Mucosa of descending colon (tissue), 3 donors: ENCODE results near the gene XPO1. TPM values are rescaled to one million over a fixed set of nuclear protein-coding genes. Genes with fewer than 3 reads are reported as not detected.
A peak's percentile ranks its signal among the peaks of the same experiment; 100 is the strongest.

Source experiments
- ATAC-seq: fragments of 200-7000 bp; cut with Tn5 transposase; one replicate; pipeline ENCODE4 v1.9.1; 2020; ENCODE audit warnings: mild to moderate bottlenecking, moderate library complexity
- DNase-seq, 3 donors: peaks; one replicate each; pipeline ENCODE4 v3.0.0-alpha.2; 2020
- H3K36me3 ChIP-seq: fragments of 200-600 bp; one replicate; pipeline ENCODE4 v1.8.0; 2021; ENCODE audit warnings: low read depth, mild to moderate bottlenecking
- H3K4me1 ChIP-seq: fragments of 200-600 bp; one replicate; pipeline ENCODE4 v1.8.0; 2021; ENCODE audit warnings: low read depth, mild to moderate bottlenecking
- H3K4me3 ChIP-seq: fragments of 200-600 bp; one replicate; pipeline ENCODE4 v1.8.0; 2021; ENCODE audit warnings: mild to moderate bottlenecking
- H3K9me3 ChIP-seq: fragments of 200-600 bp; one replicate; pipeline ENCODE4 v1.8.0; 2021; ENCODE audit warnings: mild to moderate bottlenecking
- intact Hi-C, 2 donors: fragments of 100-400 bp; cut with DNase I in 1 of 2; cut with micrococcal nuclease in 1 of 2; formaldehyde crosslinking; loops; one replicate each; pipeline versions ENCODE4 v1.11.0 to v1.11.1; 2022; cut with DNase I, micrococcal nuclease
- total RNA-seq, 3 donors: library from RNA; stranded (reverse); fragmentation: NEBNext Ultra II Directional in 2 of 3; extraction: Animal tissue kit (Norgen Biotek cat#: 25700) in 2 of 3; gene quantifications; one replicate each; pipeline versions ENCODE4 v1.2.1 to v1.2.4, GENCODE V29; 2021 to 2023
- TF ChIP-seq, protein P1 (sequence below): fragments of 200-600 bp; IDR thresholded peaks from one replicate; pipeline ENCODE4 v1.8.0; 2022; ENCODE audit warnings: antibody characterized with exemption, mild to moderate bottlenecking
- donor health status: DM: no; HTN: no; CAD: no; lungs with moderate emphysema.
- donor health status: DM: no; HTN: no; CAD: no.
- donor health status: DM: no; HTN: yes; CAD: no.

Gene XPO1
- total RNA-seq, 3 donors from 2014 or later: 76.8 to 94.1 (median 87.5) TPM

- ATAC-seq (no peak), DNase-seq (no peak)
- Histone ChIP-seq H3K4me3 (no peak overlapping the region), H3K9me3 (no peaks in the 10 kb centered on the region), H3K36me3 (no peaks in the 10 kb centered on the region), H3K4me1 (peaks cover 14% of the 10 kb centered on the region)
- intact Hi-C loops: no loop called here
- TF ChIP-seq, protein P1, sequence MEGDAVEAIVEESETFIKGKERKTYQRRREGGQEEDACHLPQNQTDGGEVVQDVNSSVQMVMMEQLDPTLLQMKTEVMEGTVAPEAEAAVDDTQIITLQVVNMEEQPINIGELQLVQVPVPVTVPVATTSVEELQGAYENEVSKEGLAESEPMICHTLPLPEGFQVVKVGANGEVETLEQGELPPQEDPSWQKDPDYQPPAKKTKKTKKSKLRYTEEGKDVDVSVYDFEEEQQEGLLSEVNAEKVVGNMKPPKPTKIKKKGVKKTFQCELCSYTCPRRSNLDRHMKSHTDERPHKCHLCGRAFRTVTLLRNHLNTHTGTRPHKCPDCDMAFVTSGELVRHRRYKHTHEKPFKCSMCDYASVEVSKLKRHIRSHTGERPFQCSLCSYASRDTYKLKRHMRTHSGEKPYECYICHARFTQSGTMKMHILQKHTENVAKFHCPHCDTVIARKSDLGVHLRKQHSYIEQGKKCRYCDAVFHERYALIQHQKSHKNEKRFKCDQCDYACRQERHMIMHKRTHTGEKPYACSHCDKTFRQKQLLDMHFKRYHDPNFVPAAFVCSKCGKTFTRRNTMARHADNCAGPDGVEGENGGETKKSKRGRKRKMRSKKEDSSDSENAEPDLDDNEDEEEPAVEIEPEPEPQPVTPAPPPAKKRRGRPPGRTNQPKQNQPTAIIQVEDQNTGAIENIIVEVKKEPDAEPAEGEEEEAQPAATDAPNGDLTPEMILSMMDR: no peak
Observed at GRCh38 chr2:61530749-61531148, 7.4 kb downstream of the XPO1 start.

DNA sequence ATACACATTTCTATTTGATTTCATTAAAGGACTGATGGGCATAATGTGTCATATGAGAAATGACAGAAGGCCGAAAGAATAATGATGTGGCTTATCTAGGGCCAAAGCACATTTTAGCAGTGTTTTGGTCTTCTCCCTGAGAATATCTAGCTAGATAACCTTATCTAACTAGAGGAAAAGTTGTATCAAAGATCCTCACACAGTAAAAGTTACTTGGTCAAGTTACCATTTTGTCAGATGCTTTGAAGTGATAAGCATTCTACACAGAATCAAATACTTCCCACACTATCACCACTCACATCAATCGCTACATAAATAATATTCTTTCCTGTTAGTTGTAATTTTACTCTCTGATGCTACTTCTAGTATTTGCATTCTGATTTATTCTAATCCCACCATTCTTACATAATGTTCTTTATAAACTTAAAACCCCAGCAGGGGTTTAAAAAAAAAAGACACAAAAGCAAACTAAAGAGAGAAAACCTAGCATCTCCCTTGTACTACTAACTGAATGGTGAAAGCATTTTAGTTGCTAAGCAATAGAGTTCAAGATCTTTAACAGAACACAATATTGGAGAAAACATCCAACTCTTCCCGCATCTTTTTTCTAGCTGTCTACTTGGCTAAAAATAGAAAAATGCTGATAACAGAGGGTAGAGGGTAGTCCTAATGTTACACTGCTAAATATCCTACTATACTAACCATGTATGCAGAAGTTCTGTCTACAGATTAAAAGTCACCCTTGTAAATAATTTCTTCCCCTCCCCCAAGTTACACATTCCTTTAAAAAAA is 8.0 kb downstream of the XPO1 start:
- intact Hi-C loops: no loop called here
- DNase-seq (no peak), ATAC-seq (no peak)
- H3K9me3 ChIP-seq: no peaks in the 10 kb centered on the region
- H3K4me3 ChIP-seq: no peak overlapping the region
- peaks cover 9% of the 10 kb centered on the region for H3K4me1 ChIP-seq
- TF ChIP-seq, protein P1: no peak
- no peaks in the 10 kb centered on the region for H3K36me3 ChIP-seq

GRCh38 chr2:61520261-61520660 is 17.9 kb downstream of the XPO1 start:
- H3K4me3 ChIP-seq: no peak overlapping the region
- no peak for ATAC-seq
- no peaks in the 10 kb centered on the region for H3K9me3 ChIP-seq
- DNase-seq: no peak
- no peaks in the 10 kb centered on the region for H3K4me1 ChIP-seq
- TF ChIP-seq, protein P1: no peak
- peaks cover 4% of the 10 kb centered on the region for H3K36me3 ChIP-seq
- intact Hi-C loops: no loop called here

- peak; percentile 91 for ATAC-seq
- intact Hi-C loops: no loop called here
- Histone ChIP-seq H3K4me3 (no peak overlapping the region), H3K36me3 (no peaks in the 10 kb centered on the region), H3K4me1 (peaks cover 4% of the 10 kb centered on the region), H3K9me3 (no peaks in the 10 kb centered on the region)
- DNase-seq: peak in 2 of 3 donors; percentile 52
- TF ChIP-seq, protein P1: no peak
Observed at GRCh38 chr2:61512768-61513398, 25.3 kb downstream of the XPO1 start.

DNA sequence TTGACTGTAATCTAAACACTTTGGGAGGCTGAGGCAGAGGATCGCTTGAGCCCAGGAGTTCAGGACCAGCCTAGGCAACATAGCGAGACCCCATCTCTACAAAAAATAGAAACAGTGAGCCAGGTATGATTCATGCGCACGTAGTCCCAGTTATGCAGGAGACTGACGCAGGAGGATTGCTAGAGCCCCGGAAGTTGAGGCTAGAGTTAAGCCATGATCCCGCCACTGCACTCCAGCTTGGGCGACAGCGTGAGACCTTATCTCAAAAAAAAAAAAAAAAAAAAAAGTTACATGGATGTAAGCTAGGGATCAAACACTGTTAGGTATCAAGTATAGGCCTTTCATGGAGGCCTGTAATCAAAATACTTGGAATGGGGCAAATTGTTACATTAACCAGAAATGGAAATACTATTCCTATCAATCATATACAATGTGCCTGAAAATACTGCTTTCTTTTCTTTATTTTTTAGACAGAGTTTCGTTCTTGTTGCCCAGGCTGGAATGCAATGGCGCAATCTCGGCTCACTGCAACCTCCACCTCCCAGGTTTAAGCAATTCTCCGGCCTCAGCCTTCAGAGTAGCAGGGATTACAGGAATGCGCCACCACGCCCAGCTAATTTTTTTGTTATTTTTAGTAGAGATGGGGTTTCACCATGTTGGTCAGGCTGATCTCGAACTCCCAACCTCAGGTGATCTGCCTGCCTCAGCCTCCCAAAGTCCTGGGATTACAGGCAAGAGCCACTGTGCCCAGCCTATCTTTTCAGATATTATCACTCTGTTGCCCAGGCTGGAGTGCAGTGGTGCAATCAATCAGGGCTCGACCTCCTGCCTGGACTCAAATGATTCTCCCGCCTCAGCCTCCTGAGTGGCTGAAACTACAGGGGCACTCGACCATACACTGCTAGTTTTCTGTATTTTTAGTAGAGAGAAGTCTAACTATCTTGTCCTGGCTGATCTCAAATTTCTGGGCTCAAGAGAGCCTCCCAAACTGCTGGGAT is 27.2 kb downstream of the XPO1 start:
- no peaks in the 10 kb centered on the region for H3K36me3 ChIP-seq
- TF ChIP-seq, protein P1: no peak
- no peaks in the 10 kb centered on the region for H3K9me3 ChIP-seq
- no peak overlapping the region for H3K4me3 ChIP-seq
- ATAC-seq: no peak
- peaks cover 4% of the 10 kb centered on the region for H3K4me1 ChIP-seq
- DNase-seq: no peak
- intact Hi-C loops: no loop called here
